Measurements from ENCODE around the gene THEMIS2.

DNA sequence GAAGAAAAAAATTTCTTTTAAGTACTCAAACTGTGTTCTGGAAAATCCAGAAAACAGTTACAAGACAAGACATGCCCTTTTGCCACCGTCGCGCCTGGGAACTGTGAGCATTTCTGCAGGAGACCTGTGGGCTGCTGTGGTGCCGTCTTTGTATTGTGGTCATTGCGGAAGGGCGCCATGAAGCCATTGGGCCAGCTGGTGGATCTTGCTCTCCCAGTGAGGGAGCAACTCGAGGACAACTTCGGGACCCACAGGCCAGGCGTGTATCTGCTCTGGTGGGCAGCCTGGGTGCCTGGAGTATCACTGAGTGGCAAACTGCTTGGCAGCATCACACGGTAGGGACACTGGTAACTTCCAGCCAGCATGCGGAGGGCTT lies 3.8 kb upstream of the THEMIS2 start:
- TF ChIP-seq, protein P1, sequence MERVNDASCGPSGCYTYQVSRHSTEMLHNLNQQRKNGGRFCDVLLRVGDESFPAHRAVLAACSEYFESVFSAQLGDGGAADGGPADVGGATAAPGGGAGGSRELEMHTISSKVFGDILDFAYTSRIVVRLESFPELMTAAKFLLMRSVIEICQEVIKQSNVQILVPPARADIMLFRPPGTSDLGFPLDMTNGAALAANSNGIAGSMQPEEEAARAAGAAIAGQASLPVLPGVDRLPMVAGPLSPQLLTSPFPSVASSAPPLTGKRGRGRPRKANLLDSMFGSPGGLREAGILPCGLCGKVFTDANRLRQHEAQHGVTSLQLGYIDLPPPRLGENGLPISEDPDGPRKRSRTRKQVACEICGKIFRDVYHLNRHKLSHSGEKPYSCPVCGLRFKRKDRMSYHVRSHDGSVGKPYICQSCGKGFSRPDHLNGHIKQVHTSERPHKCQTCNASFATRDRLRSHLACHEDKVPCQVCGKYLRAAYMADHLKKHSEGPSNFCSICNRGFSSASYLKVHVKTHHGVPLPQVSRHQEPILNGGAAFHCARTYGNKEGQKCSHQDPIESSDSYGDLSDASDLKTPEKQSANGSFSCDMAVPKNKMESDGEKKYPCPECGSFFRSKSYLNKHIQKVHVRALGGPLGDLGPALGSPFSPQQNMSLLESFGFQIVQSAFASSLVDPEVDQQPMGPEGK (CRISPR knock-in tag; IDR thresholded peaks at IDR 0.05; ENCODE audit: borderline replicate concordance) = no peak
- TF ChIP-seq ZC3H10 (CRISPR knock-in tag; IDR thresholded peaks at IDR 0.05) (no peak), TOX (CRISPR knock-in tag; IDR thresholded peaks at IDR 0.05; ENCODE audit: borderline replicate concordance) (no peak), TCF4 (CRISPR knock-in tag; IDR thresholded peaks at IDR 0.05; ENCODE audit: borderline replicate concordance) (no peak), ARNTL (CRISPR knock-in tag; IDR thresholded peaks at IDR 0.05; ENCODE audit: borderline replicate concordance, low read depth) (no peak), ESRRG (CRISPR knock-in tag; IDR thresholded peaks at IDR 0.05) (no peak), BACH2 (CRISPR knock-in tag; IDR thresholded peaks at IDR 0.05; ENCODE audit: borderline replicate concordance) (no peak), ZNF70 (CRISPR knock-in tag; IDR thresholded peaks at IDR 0.05) (no peak), ZFP30 (CRISPR knock-in tag; IDR thresholded peaks at IDR 0.05) (no peak)
